ENCODE data around the gene SETBP1.

SETBP1 gene

GRCh38 chr18:44733069-44733753 lies 52.5 kb downstream of the SETBP1 start:
- DNase-seq, result no peak

- DNase-seq, result no peak
Measured at GRCh38 chr18:44733754-44734465, 53.2 kb downstream of the SETBP1 start.

- no peak for DNase-seq
Measured at GRCh38 chr18:44735096-44735495, 54.4 kb downstream of the SETBP1 start.

GRCh38 chr18:44736664-44737380 lies 56.1 kb downstream of the SETBP1 start:
- no peak for DNase-seq

- DNase-seq, result no peak
Measured at GRCh38 chr18:44737623-44738022, 56.9 kb downstream of the SETBP1 start.

GRCh38 chr18:44740000-44740399 lies 59.3 kb downstream of the SETBP1 start:
- DNase-seq, result peak; percentile 54

- no peak for DNase-seq
Measured at GRCh38 chr18:44741085-44741484, 60.4 kb downstream of the SETBP1 start.

- no peak for DNase-seq
Measured at GRCh38 chr18:44741511-44741910, 60.8 kb downstream of the SETBP1 start.

GRCh38 chr18:44742126-44742525 lies 61.4 kb downstream of the SETBP1 start:
- no peak for DNase-seq

GRCh38 chr18:44742718-44743311 lies 62.1 kb downstream of the SETBP1 start:
- DNase-seq, result peak; percentile 70

GRCh38 chr18:44743631-44744030 lies 62.9 kb downstream of the SETBP1 start:
- DNase-seq, result no peak

GRCh38 chr18:44744161-44745121 lies 63.8 kb downstream of the SETBP1 start:
- no peak for DNase-seq

GRCh38 chr18:44747157-44747556 lies 66.5 kb downstream of the SETBP1 start:
- no peak for DNase-seq

GRCh38 chr18:44748582-44748981 lies 67.9 kb downstream of the SETBP1 start:
- DNase-seq, result no peak

- no peak for DNase-seq
Measured at GRCh38 chr18:44750774-44751173, 70.1 kb downstream of the SETBP1 start.

- no peak for DNase-seq
Measured at GRCh38 chr18:44754567-44754966, 73.9 kb downstream of the SETBP1 start.

GRCh38 chr18:44758861-44759631 lies 78.4 kb downstream of the SETBP1 start:
- no peak for DNase-seq

- DNase-seq, result no peak
Measured at GRCh38 chr18:44759925-44760342, 79.2 kb downstream of the SETBP1 start.

- no peak for DNase-seq
Measured at GRCh38 chr18:44761812-44762211, 81.1 kb downstream of the SETBP1 start.

GRCh38 chr18:44763327-44763726 lies 82.6 kb downstream of the SETBP1 start:
- DNase-seq, result no peak

- no peak for DNase-seq
Measured at GRCh38 chr18:44764863-44765262, 84.2 kb downstream of the SETBP1 start.

Data from NCI-H2029 treated with DMSO at 0.1 percent for 48 hours (cell line).